GM18951 (cell line): ENCODE data around the gene CKS1B.
"Not testable (repeated sequence)": the region's sequence is repeated elsewhere in the genome, so short reads cannot be mapped to it uniquely, and the experiment has no call there.

Experiments used
- POLR2A ChIP-seq: IDR thresholded peaks from 4 replicates; pipeline ENCODE4 v1.6.1; 2011; ENCODE audit warnings: mild to moderate bottlenecking; ENCODE audit not compliant: insufficient read length, insufficient read depth; ENCODE audit errors: extremely low read depth
- in situ Hi-C: fragments of 300-500 bp; cut with MboI; formaldehyde crosslinking; loops from one replicate; pipeline ENCODE4 v1.12.0; 2022; ENCODE audit warnings: low sequenced_read_pairs, mixed read lengths, inconsistent platforms; ENCODE audit not compliant: unreplicated experiment

CKS1B gene

DNA sequence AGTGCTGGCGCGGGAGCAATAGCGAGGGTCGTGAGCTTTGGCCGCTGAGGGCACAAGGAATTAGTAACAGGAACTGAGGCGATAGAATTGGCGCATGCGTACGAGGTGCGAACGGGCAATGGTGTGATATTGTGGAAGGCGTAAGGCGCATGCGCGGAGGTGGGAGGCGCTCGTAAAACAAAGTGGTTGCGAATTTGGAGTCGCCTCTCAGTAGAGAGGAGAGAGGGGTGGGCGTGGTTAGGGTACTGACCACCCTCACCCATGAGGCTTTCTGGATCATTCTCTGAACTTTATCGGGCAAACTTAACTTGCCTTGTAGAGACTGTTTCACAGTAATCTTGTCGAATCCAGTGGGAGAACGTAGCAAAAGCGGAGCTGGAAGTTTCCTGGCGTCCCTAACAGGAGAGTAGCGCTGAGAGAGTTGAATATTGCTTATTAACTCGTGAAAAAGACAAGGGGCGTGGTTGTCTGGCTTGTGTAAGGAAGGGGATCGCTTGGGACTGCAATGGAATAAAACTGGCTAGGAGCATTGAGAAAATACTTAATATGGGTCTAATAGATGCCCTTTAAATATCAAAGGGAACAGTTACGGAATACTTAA lies 427 bp downstream of the CKS1B start:
- peak; percentile 43 for TF ChIP-seq POLR2A
- in situ Hi-C loops = no loop called here

DNA sequence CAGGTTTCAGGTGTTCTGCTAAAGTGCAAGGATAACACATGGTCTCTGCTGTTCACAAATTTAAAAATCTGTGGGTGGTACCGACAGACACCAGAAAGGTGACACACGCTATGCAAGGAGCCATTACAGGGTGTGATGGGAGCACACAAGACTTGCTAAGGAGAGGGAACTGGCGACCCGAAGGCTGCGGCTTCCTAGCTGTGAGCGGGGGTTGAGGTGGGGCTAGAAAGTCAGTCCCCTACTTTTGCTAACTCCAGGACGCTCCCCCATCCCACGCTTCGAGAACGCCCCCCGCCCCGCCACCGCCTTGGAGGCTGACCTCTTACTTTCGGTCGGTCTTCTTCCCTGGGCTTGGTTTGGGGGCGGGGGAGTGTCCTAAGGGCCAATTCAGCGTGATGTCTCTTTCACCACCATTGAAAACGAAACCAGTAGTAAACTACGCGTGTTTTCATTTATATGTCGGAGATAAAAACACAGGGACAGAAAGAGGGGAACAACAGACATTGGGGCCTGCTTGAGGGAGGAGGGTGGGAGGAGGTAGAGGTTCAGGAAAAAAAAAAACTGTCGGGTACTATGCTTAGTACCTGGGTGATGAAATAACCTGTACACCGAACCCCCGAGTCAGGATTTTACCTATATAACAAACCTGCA lies 1.1 kb downstream of the CKS1B start:
- TF ChIP-seq POLR2A = peak; percentile 50
- in situ Hi-C loops = no loop called here

DNA sequence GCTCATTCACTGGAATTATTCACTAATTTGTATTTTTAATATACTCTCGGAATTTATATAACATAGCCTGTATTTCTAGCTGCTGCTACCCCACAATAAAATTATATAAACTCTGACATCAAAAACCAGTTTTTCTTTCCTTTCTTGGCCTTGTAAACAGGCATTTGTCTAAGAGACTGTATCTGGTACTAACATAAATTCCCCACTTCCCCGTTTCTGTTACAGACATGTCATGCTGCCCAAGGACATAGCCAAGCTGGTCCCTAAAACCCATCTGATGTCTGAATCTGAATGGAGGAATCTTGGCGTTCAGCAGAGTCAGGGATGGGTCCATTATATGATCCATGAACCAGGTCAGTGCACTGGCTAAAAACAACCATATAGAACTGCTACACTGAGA lies 3.3 kb downstream of the CKS1B start:
- in situ Hi-C loops = not testable (repeated sequence)

DNA sequence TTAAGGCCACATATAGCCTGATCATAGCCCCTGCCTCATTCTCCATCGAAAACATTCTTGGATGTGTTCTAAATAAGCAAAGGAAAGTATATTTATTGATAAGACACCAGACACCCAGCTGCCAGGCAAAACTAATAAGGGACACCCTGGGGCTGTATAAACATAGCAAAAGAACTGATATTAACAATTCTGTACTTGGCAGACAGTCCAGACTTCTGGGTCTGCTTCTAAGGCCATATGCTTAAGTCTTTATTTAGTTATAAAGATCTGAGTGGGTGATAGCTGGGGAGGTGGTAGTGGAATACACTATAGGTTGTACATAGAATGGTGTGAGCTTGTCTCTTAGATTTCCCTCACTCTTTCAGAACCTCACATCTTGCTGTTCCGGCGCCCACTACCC lies 3.9 kb downstream of the CKS1B start:
- TF ChIP-seq POLR2A = no peak
- in situ Hi-C loops = no loop called here

DNA sequence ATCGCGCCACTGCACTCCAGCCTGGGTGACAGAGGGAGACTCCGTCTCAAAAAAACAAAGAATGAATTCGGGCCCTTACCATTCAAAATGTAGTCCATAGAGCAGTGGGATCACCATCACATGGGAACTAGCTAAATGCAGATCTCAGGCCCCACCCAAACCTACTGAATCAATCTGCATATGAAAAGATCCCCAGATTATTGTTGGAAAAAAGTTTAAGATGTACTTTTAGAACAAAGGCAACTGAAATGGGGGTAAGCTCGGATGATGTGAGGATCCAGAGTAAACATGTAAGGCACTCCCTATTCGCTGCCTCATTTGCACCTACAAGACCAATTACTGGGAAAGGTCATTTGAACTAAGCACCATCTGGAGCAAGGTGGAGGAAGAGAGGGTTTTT lies 7.9 kb downstream of the CKS1B start:
- in situ Hi-C loops = no loop called here
- no peak for TF ChIP-seq POLR2A

DNA sequence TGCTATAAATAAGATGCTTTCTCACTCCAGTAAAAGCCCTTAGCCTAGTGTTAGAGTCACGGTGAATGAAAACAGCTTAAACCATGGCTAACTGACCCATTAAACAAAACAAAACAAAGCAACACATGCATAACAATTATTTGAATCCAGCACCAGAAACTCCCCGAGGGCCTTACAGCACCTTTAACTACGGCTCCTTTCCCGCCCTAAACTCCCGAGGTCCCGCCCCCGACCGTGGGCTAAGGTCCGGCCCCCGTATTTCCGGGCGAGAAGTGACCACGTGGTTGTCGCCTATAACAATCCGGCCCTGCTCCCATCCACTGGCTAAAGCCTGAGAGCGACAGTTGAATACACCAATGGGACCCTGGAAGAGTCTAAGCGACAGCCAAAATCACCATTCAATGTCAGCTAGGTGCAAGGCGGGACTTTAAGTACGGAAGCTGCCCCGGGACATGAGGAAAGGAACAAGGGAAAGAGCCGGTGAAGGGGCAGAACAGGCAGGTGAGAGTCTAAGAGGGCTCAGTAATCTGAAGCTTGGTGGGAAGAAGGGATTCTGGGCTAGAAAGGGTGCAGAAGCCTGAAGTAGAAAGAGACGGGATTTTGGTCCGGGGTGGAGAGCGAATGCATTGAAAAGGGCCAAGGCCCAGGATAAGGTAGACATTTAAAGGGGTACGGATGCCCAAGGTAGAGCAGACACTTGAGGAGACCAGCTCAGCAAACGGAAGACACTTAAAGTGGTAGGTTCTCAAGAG lies 8.6 kb downstream of the CKS1B start, which contains the start of gene FLAD1:
Gene FLAD1, plus strand, starts transcription at position 448 of the 752 bp plus-strand sequence. CDS start 351 bp downstream, outside the sequence.
- peak; percentile 75 for TF ChIP-seq POLR2A
- in situ Hi-C loops = no loop called here

DNA sequence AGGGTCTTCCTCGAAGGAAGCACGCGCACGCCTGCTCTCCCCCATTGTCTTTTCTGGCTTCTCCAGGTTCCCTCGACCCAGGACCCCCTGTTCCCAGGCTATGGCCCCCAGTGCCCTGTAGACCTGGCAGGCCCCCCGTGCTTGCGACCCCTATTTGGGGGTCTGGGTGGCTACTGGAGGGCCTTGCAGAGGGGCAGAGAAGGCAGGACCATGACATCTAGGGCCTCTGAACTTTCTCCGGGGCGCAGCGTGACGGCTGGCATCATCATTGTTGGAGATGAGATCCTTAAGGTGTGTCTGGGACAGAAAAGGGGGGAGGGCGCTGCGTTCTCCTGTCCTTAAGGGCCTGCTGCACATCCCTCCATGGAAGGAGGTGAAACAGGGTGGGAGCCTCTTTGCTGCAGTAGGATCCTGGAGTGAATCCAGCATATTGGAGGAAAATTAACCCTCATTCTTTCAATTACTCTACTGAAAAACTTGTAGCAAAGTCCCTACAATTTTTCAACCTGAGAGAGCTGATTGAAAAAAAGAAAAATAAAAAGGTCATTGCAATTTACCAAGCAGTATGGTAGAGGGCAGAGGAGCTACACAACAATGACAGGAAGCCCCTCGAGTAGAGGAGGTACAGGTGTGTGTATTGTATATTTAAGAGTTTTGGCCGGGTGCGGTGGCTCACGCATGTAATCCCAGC lies 9.4 kb downstream of the CKS1B start:
- no peak for TF ChIP-seq POLR2A
- in situ Hi-C loops = no loop called here

DNA sequence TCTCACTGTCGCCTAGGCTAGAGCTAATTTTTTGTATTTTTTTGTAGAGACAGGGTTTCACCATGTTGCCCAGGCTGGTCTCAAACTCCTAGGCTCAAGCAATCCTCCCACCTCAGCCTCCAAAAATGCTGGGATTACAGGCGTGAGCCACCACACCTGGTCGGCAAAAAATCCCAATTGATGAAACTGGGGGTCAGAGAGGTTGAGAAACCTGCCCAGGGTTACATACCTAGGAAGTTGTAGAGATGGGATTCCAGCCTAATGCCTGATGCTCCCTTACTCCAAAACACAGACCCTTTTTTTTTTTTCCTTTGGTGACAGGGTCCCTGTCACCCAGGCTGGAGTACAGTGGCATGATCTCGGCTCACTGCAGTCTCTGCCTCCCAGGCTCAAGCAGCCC lies 12.3 kb downstream of the CKS1B start:
- in situ Hi-C loops = not testable (repeated sequence)

DNA sequence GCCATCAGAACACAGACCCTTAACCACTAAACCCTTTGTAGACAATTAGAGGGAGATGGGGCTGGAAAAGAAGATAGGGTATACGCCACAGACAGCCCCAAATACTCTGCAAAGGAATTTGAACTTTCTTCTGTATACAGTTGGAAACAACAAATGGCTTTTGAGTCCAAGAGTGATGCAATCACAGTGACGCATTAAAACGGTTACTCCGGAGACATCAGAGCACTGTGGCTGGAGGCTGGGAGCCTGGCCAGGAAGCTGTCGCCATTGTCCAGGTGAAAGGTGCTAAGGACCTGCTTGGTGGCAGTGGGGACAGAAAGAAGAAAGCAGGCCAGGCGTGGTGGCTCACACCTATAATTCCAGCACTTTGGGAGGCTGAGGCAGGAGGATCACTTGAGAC lies 12.8 kb downstream of the CKS1B start:
- TF ChIP-seq POLR2A = no peak
- in situ Hi-C loops = no loop called here

DNA sequence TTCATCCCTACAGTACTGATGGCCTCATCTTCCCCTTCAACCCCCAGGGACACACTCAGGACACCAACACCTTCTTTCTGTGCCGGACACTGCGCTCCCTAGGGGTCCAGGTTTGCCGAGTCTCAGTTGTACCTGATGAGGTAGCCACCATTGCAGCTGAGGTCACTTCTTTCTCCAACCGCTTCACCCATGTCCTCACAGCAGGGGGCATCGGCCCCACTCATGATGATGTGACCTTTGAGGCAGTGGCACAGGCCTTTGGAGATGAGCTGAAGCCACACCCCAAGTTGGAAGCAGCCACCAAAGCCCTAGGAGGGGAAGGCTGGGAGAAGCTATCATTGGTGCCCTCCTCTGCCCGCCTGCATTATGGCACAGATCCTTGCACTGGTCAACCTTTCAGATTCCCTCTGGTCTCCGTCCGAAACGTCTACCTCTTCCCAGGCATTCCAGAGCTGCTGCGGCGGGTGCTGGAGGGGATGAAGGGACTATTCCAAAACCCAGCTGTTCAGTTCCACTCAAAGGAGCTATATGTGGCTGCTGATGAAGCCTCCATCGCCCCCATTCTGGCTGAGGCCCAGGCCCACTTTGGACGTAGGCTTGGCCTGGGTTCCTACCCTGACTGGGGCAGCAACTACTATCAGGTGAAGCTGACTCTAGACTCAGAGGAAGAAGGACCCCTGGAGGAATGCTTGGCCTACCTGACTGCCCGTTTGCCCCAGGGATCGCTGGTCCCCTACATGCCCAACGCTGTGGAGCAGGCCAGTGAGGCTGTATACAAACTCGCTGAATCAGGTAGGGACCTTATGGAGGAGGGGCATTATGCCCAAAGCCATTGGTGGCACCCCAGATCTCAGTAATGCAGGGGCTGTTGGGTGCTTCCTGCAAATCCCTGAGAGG lies 13.8 kb downstream of the CKS1B start:
- no peak for TF ChIP-seq POLR2A
- in situ Hi-C loops = no loop called here

DNA sequence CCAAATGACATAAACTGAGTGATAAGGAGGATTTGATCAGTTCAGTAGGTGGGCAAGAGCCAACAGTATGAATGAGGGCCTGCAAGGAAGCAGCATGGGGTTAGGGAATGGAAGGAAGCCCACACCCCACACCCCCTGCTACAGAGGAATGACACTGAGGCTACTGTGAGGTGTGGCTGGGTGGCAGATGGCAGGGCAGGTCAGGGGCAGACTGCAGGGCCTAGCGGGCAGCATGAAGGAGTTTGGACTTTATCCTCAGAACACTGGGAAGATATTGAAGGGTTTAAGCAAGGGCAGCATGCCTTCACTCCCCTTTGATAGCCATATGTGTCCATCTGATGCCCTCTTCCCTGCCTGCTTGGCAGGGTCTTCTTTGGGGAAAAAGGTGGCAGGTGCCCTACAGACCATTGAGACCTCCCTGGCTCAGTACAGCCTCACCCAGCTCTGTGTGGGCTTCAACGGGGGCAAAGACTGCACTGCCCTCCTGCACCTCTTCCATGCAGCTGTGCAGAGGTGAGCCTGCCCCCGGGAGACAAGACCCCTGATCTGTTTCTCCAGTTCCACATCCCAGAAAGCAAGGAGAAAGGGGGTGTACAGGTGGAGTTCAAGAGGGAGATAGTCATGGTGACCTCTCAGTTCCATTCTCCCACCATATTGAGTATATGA lies 14.8 kb downstream of the CKS1B start:
- in situ Hi-C loops = no loop called here
- TF ChIP-seq POLR2A = no peak

DNA sequence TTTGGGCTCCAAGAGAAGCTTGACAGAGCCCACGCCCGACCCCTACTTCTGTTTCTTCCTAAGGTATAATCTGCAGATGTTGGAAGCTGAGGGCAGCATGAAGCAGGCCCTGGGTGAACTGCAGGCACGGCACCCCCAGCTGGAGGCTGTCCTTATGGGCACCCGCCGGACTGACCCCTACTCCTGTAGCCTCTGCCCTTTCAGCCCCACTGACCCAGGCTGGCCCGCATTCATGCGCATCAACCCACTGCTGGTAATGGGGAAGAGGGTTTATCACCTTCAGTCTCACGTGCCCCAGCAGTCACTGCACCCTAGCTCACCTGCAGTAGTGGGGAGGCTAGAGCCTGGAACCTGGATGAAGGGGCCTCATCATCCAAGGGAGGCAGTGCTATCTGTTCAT lies 15.8 kb downstream of the CKS1B start:
- no peak for TF ChIP-seq POLR2A
- in situ Hi-C loops = no loop called here
